Activated T-cell treated with anti-CD3 and anti-CD28 coated beads, Interleukin-2, amount 50 U/mL, for 24 hours (primary cell): ENCODE results near the gene TNK2.
"Not testable (repeated sequence)": the region's sequence is repeated elsewhere in the genome, so short reads cannot be mapped to it uniquely, and the experiment has no call there.

Experiments
- DNase-seq: peaks from one replicate; pipeline ENCODE4 v3.0.0-alpha.2; 2020
- H3K27ac Mint-ChIP-seq: 2 replicates; pipeline ENCODE4 v1.8.0; 2020; ENCODE audit warnings: mild to moderate bottlenecking, mixed read lengths
- H3K27me3 Mint-ChIP-seq: 2 replicates; pipeline ENCODE4 v1.8.0; 2020; ENCODE audit warnings: mixed read lengths
- H3K36me3 Mint-ChIP-seq: 2 replicates; pipeline ENCODE4 v1.8.0; 2020; ENCODE audit warnings: low read depth, mixed read lengths
- H3K4me1 Mint-ChIP-seq: 2 replicates; pipeline ENCODE4 v1.8.0; 2020; ENCODE audit warnings: low read depth, mixed read lengths
- H3K4me3 Mint-ChIP-seq: 2 replicates; pipeline ENCODE4 v1.8.0; 2020; ENCODE audit warnings: mild to moderate bottlenecking, moderate library complexity, mixed read lengths
- H3K9me3 Mint-ChIP-seq: 2 replicates; pipeline ENCODE4 v1.8.0; 2020; ENCODE audit warnings: mixed read lengths

Gene TNK2

GRCh38 chr3:195867631-195868335, 40.6 kb downstream of the TNK2 start:
- DNase-seq, result no peak
- Mint-ChIP-seq H3K27ac (no peak overlapping the region), H3K4me3 (no peak overlapping the region), H3K36me3 (peaks cover 46% of the 10 kb centered on the region), H3K4me1 (peaks cover 6% of the 10 kb centered on the region), H3K27me3 (no peaks in the 10 kb centered on the region), H3K9me3 (no peaks in the 10 kb centered on the region)

DNA sequence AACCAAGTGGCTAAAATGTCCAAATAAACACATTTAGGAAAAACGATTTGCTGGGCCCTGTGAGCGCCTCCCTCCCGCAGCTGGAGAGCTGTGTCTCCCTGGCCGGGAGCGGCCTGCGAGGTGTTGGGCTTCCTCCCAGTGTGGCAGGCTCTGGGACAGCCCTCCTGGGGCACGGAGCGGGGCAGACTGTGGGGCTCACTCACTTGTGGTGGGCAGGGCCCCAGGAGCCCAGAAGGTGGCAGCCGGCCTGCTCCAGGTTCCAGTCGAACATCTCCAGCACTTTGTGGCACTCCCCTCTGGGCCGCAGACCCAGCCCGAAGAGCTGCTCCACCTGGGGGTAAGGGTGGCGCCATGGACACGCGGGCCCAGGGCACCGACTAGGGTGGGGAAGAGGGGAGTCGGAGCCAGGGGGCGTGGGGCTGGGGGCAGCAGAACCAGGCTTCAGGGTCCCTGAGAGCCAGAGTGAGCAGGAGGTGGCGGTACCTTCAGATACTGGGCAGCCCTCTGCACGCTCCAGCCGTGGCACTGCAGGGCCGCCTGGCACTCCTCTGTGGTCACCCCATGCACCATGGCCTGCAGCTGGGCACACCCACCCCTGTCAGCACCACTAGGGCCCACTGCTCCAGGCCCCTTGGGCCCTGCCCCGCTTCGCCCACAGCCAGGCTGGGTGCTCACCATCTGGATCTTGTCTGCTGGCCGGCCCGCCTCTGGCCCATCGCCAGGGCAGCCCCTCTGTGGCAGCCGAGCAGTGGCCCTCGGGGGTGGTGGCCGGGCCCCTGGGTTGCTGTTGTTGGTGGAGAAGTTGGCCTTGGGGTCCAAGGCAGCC, 41.5 kb downstream of the TNK2 start:
- Mint-ChIP-seq H3K27ac (no peak overlapping the region), H3K4me3 (no peak overlapping the region), H3K27me3 (no peaks in the 10 kb centered on the region), H3K36me3 (peaks cover 44% of the 10 kb centered on the region), H3K9me3 (no peaks in the 10 kb centered on the region), H3K4me1 (peaks cover 6% of the 10 kb centered on the region)
- no peak for DNase-seq

GRCh38 chr3:195865752-195866151, 42.6 kb downstream of the TNK2 start:
- peaks cover 38% of the 10 kb centered on the region for H3K36me3 Mint-ChIP-seq
- H3K9me3 Mint-ChIP-seq, result no peaks in the 10 kb centered on the region
- no peak overlapping the region for H3K4me3 Mint-ChIP-seq
- DNase-seq, result no peak
- no peaks in the 10 kb centered on the region for H3K27me3 Mint-ChIP-seq
- no peak overlapping the region for H3K27ac Mint-ChIP-seq
- H3K4me1 Mint-ChIP-seq, result peaks cover 6% of the 10 kb centered on the region

GRCh38 chr3:195863121-195864061, 45.0 kb downstream of the TNK2 start:
- Mint-ChIP-seq H3K9me3 (no peaks in the 10 kb centered on the region), H3K27ac (peak overlapping the region; percentile 63), H3K4me1 (peaks cover 14% of the 10 kb centered on the region), H3K27me3 (no peaks in the 10 kb centered on the region), H3K36me3 (peaks cover 24% of the 10 kb centered on the region), H3K4me3 (no peak overlapping the region)
- peak; percentile 80 for DNase-seq

DNA sequence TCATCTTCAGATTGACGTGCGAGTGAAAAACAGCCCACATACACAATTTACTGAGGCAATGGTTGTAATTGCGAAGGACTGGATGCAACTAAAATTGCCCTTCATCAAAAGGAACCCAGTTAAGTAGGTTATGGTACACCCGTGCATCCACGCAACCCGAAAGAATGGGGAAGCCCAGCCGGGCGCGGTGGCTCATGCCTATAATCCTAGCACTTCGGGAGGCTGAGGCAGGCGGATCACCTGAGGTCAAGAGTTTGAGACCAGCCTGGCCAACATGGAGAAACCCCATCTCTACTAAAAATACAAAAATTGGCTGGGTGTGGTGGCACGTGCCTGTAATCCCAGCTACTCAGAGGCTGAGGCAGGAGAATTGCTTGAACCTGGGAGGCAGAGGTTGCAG, 46.0 kb downstream of the TNK2 start:
- not testable (repeated sequence) for H3K9me3 Mint-ChIP-seq, H3K27ac Mint-ChIP-seq, DNase-seq, H3K27me3 Mint-ChIP-seq, H3K4me3 Mint-ChIP-seq
- peaks cover 14% of the 10 kb centered on the region for H3K4me1 Mint-ChIP-seq
- peaks cover 22% of the 10 kb centered on the region for H3K36me3 Mint-ChIP-seq

GRCh38 chr3:195860456-195860855, 47.9 kb downstream of the TNK2 start:
- Mint-ChIP-seq H3K27me3 (no peaks in the 10 kb centered on the region), H3K36me3 (peaks cover 12% of the 10 kb centered on the region), H3K9me3 (no peaks in the 10 kb centered on the region), H3K4me1 (peaks cover 14% of the 10 kb centered on the region), H3K27ac (no peak overlapping the region), H3K4me3 (no peak overlapping the region)
- DNase-seq, result no peak

DNA sequence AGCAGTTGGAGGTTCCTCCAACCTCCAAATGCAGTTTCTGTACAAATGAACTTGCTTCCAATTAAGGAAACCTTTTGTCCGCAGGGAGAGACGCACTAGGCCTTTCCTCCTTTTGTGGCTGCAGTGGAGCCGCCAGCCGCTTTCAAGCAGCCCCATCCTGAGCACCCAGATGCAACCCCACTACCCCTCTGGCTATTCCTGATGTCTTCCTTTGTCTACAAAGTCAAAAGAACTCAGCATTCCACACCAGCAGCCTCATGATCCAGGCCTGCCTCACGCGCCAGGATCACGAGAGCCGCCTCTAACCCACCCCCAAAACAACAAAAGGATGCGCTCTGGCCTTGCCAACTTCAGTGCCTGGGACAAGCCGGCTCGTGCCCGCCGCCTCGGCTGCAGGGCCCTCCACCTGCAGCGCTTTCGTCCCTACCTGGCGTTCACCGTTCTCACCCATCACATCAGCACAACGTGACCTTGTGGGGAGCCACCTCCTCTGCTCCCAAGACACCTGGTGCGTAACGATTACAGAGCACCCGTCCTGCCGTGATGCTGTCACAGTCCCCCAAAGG, 48.4 kb downstream of the TNK2 start:
- Mint-ChIP-seq H3K4me1 (peaks cover 14% of the 10 kb centered on the region), H3K36me3 (peaks cover 10% of the 10 kb centered on the region), H3K27me3 (no peaks in the 10 kb centered on the region), H3K9me3 (no peaks in the 10 kb centered on the region), H3K4me3 (no peak overlapping the region), H3K27ac (no peak overlapping the region)
- DNase-seq, result no peak

DNA sequence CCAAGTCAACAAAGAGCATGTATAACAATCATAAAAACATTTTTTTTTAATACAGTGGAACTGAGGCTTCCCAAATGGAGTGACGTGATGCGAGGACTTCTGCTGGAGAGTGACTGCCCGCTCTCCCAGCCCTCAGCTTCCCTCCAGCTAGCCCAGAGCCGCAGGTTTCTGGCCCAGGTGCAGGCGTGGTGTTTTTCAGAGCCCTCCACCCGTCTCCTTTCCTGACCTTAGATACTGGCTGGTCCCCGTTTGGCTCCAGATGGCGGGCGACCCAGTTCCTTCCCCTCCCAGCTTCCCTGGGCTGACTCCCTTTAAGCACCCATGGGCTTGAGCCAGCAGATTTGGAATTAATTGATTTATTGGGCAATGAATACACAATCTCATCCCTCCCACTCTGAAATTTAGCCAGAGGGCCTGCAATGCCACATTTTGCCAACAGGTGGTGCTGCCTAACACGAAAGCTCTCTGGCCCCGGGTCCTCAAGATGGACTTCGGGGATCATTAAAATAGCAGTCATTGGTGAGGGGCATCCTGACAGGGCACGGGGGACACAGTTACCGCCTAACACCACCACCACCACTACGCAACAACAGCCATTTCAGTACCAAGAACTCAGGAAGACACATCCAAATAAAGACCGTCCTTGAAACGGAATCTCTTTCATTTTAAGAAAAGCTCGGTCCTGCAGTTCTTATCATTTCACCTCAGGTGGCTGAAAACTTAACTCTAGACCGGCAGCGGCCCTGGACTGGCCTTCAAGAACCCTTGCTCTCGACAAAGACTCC, 49.1 kb downstream of the TNK2 start:
- Mint-ChIP-seq H3K27ac (no peak overlapping the region), H3K4me1 (peaks cover 14% of the 10 kb centered on the region), H3K4me3 (peak overlapping the region; percentile 41), H3K27me3 (no peaks in the 10 kb centered on the region), H3K36me3 (peaks cover 9% of the 10 kb centered on the region), H3K9me3 (no peaks in the 10 kb centered on the region)
- DNase-seq, result peak; percentile 88

DNA sequence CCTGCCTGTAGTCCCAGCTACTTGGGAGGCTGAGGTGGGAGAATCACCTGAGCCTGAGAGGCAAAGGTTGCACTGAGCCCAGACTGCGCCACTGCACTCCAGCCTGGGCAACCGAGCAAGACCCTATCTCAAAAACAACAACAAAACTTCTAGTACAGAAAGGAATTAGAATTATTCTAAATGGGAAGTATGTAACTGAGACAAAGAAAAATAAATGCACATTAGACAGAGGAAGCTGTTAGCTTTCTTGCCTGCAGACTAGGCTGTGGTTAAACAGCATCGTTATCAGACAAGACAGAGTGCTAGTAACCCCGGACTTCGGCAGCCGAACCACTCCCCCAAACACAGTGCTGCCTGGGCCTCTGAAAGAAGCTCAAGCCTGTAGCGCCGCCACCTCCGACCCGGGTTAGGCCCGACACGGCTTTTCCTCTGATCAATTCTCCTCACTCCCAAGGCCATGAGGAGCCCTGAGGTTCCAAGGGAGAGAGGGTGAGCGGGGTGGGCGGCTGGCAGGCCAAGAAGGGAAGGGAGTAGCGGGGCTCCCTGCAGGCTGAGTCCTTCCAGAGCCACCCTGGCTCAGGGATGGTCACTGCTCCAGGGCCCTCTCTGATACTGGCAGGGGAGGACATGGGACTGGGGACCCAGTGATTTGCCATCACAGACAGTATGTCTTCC, 51.8 kb downstream of the TNK2 start:
- Mint-ChIP-seq H3K27me3 (no peaks in the 10 kb centered on the region), H3K4me1 (peaks cover 10% of the 10 kb centered on the region), H3K4me3 (no peak overlapping the region), H3K36me3 (no peaks in the 10 kb centered on the region), H3K9me3 (no peaks in the 10 kb centered on the region), H3K27ac (no peak overlapping the region)
- no peak for DNase-seq

- peaks cover 15% of the 10 kb centered on the region for H3K4me1 Mint-ChIP-seq
- DNase-seq, result no peak
These were observed 52.6 kb downstream of the TNK2 start for GRCh38 chr3:195855471-195856409.

DNA sequence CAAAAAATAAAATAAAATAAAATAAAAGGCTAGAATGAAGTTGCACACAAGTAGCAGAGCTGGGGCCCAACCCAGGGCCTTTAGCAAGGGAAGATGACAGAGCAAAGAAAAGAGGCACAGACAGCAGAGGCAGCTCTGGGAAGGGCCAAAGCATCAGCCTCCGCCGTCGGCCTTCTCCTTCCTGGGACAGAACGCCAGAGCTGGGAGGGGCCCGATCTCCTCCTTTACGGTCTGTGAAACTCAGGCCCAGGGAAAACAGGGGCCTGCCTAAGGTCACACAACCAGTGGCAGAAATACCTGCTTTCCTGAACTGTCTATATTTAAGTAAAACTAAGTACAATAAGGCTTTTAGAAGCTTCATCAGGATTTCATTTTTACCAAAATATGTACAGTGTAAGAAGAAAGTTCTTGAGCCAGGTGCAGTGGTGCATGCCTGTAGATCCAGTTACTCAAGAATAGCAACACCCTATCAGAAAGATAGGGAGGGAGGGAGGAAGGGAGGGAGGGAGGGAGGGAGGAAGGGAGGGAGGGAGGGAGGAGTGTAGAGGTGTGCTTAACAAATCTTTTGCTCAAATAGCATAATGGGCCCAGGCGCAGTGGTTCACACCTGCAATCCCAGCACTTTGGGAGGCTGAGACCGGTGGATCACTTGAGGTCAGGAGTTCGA, 53.6 kb downstream of the TNK2 start:
- Mint-ChIP-seq H3K4me3 (no peak overlapping the region), H3K4me1 (peaks cover 15% of the 10 kb centered on the region), H3K36me3 (no peaks in the 10 kb centered on the region), H3K27ac (no peak overlapping the region), H3K27me3 (no peaks in the 10 kb centered on the region), H3K9me3 (no peaks in the 10 kb centered on the region)
- DNase-seq, result no peak

More at GRCh38 chr3:195855471-195856409, 52.6 kb downstream of the TNK2 start:
- no peak overlapping the region for H3K4me3 Mint-ChIP-seq
- no peaks in the 10 kb centered on the region for H3K27me3 Mint-ChIP-seq
- H3K9me3 Mint-ChIP-seq, result no peaks in the 10 kb centered on the region
- no peaks in the 10 kb centered on the region for H3K36me3 Mint-ChIP-seq
- no peak overlapping the region for H3K27ac Mint-ChIP-seq

- Mint-ChIP-seq H3K4me3 (no peak overlapping the region), H3K27me3 (no peaks in the 10 kb centered on the region), H3K27ac (no peak overlapping the region), H3K4me1 (peaks cover 8% of the 10 kb centered on the region), H3K9me3 (no peaks in the 10 kb centered on the region), H3K36me3 (no peaks in the 10 kb centered on the region)
- DNase-seq, result no peak
These were observed 54.4 kb downstream of the TNK2 start for GRCh38 chr3:195853996-195854395.
